RKO (cell line): ENCODE measurements around the gene PARS2.
A peak's percentile ranks its signal among the peaks of the same experiment; 100 is the strongest.
"Not testable (repeated sequence)": the region's sequence is repeated elsewhere in the genome, so short reads cannot be mapped to it uniquely, and the experiment has no call there.

Experiments used
- DNase-seq: peaks from one replicate; pipeline ENCODE4 v3.0.0-alpha.2; 2016; ENCODE audit warnings: low spot score

The PARS2 gene

GRCh38 chr1:54800041-54800898 is 35.9 kb upstream of the PARS2 start:
- DNase-seq: no peak

GRCh38 chr1:54798769-54799641 is 34.7 kb upstream of the PARS2 start:
- no peak for DNase-seq

GRCh38 chr1:54798206-54798605 is 33.9 kb upstream of the PARS2 start:
- DNase-seq: no peak

- no peak for DNase-seq
Observed at GRCh38 chr1:54796902-54797301, 32.6 kb upstream of the PARS2 start.

GRCh38 chr1:54795841-54796468 is 31.6 kb upstream of the PARS2 start:
- DNase-seq: no peak

- peak; percentile 14 for DNase-seq
Observed at GRCh38 chr1:54795356-54795665, 31.0 kb upstream of the PARS2 start.

GRCh38 chr1:54794451-54795355 is 30.4 kb upstream of the PARS2 start:
- peak; percentile 18 for DNase-seq

- no peak for DNase-seq
Observed at GRCh38 chr1:54792686-54793282, 28.5 kb upstream of the PARS2 start.

- peak; percentile 66 for DNase-seq
Observed at GRCh38 chr1:54791880-54792522, 27.7 kb upstream of the PARS2 start.

GRCh38 chr1:54788459-54788858 is 24.1 kb upstream of the PARS2 start:
- no peak for DNase-seq

- DNase-seq: no peak
Observed at GRCh38 chr1:54787604-54788003, 23.3 kb upstream of the PARS2 start.

GRCh38 chr1:54786778-54787177 is 22.5 kb upstream of the PARS2 start:
- DNase-seq: no peak

GRCh38 chr1:54784066-54784465 is 19.7 kb upstream of the PARS2 start:
- no peak for DNase-seq

- no peak for DNase-seq
Observed at GRCh38 chr1:54782588-54782987, 18.3 kb upstream of the PARS2 start.

GRCh38 chr1:54782156-54782555 is 17.8 kb upstream of the PARS2 start:
- DNase-seq: no peak

GRCh38 chr1:54781023-54781723 is 16.9 kb upstream of the PARS2 start:
- no peak for DNase-seq

GRCh38 chr1:54777431-54777830 is 13.1 kb upstream of the PARS2 start:
- no peak for DNase-seq

GRCh38 chr1:54777011-54777410 is 12.7 kb upstream of the PARS2 start:
- DNase-seq: no peak

GRCh38 chr1:54775828-54776721 is 11.8 kb upstream of the PARS2 start:
- DNase-seq: not testable (repeated sequence)
